ENCODE data around the gene ULK3.

GRCh38 chr15:74826364-74826819 lies 16.6 kb downstream of the ULK3 start, which contains the start of gene CPLX3:
- TF ChIP-seq POLR2A (IDR thresholded peaks at IDR 0.05) (no peak), CTCF (IDR thresholded peaks at IDR 0.05) (no peak)
